ENCODE data around the gene ROBO1. TPM values are rescaled to one million over a fixed set of nuclear protein-coding genes. Genes with fewer than 3 reads are reported as not detected.
A peak's percentile ranks its signal among the peaks of the same experiment; 100 is the strongest.

The ROBO1 gene
- total and polyA plus RNA-seq, 2 of the 8 experiments (the other 6 are each of a cell fraction or from before 2014, with no cell fraction given) = 51.4 to 91.0 TPM

GRCh38 chr3:79344876-79345871, 422.6 kb downstream of the ROBO1 start:
- no peaks in the 10 kb centered on the region for H4K20me1 ChIP-seq (replicated peaks in 1 of 2; ENCODE audit: control insufficient read depth in 1 of 2, insufficient read depth in 2 of 2, low read length in 2 of 2)
- ChIA-PET CTCF (ENCODE audit: partially characterized antibody) (interaction anchor here (1.6 kb wide), 1 partner anchor 259 kb away, joined by 10 read pairs; no protein-coding TSS in a partner anchor), POLR2A (ENCODE audit: partially characterized antibody) (no interaction called here)
- no peak overlapping the region for H3K4me3 ChIP-seq (ENCODE audit: extremely low read depth in 1 of 4, insufficient read depth in 2 of 4, low read depth in 3 of 4, low read length in 4 of 4)
- no peaks in the 10 kb centered on the region for H3K23me2 ChIP-seq (ENCODE audit: low read depth, low read length)
- H2BK20ac ChIP-seq (ENCODE audit: low read length) = no peak overlapping the region
- H3K9ac ChIP-seq (replicated peaks in 1 of 4; ENCODE audit: extremely low read depth in 1 of 4, low read depth in 3 of 4, low read length in 3 of 4) = no peak overlapping the region
- H3K4me1 ChIP-seq (replicated peaks in 1 of 4; ENCODE audit: control insufficient read depth in 3 of 4, insufficient read depth in 4 of 4, low read length in 3 of 4) = no peaks in the 10 kb centered on the region
- H3K18ac ChIP-seq (ENCODE audit: extremely low read depth, low read length) = no peak overlapping the region
- no peak for DNase-seq (ENCODE audit: low read depth in 1 of 2, low spot score in 2 of 2)
- H3K27ac ChIP-seq (ENCODE audit: low read depth, low read length) = no peak overlapping the region
- 81% methylated on average over 4 of the region's 4 CpGs; no CpG with 5 or more reads in 1 of the 2 experiments for WGBS, 2 experiments (ENCODE audit: extremely low coverage in 1 of 2, insufficient coverage in 1 of 2, insufficient read length in 1 of 2, insufficient replicate concordance in 2 of 2, low coverage in 1 of 2, low lambda C conversion rate in 2 of 2, missing lambda C conversion rate in 1 of 2)
- H2BK12ac ChIP-seq (ENCODE audit: low read depth, low read length) = no peak overlapping the region
- H3K79me1 ChIP-seq (ENCODE audit: low read depth, low read length) = no peaks in the 10 kb centered on the region
- no peak overlapping the region for H3K14ac ChIP-seq (ENCODE audit: insufficient read length)
- no peak overlapping the region for H3K56ac ChIP-seq (replicated peaks; ENCODE audit: insufficient read length, low read depth, low read length)
- H2BK120ac ChIP-seq (replicated peaks; ENCODE audit: low read depth, low read length) = no peak overlapping the region
- no peak overlapping the region for H3K4me2 ChIP-seq (ENCODE audit: insufficient read depth in 1 of 2, low read depth in 2 of 2, low read length in 2 of 2)
- H3K79me2 ChIP-seq (ENCODE audit: control insufficient read depth in 1 of 2, insufficient read depth in 2 of 2, low read length in 2 of 2) = no peaks in the 10 kb centered on the region
- H4K91ac ChIP-seq (replicated peaks; ENCODE audit: insufficient read length, low read length) = no peak overlapping the region
- H2AFZ ChIP-seq (ENCODE audit: low read length) = peak overlapping the region; percentile 61; the same call in 1 of the 2 replicates
- H3K36me3 ChIP-seq (ENCODE audit: control insufficient read depth in 2 of 4, insufficient read depth in 4 of 4, low read length in 3 of 4) = no peaks in the 10 kb centered on the region
- H2AK5ac ChIP-seq (ENCODE audit: low read depth, low read length) = no peak overlapping the region
- no peak overlapping the region for H3K4ac ChIP-seq (replicated peaks; ENCODE audit: insufficient read length, low read depth, low read length)
- H4K8ac ChIP-seq (ENCODE audit: extremely low read depth, insufficient read depth, low read length) = no peak overlapping the region
- H2BK5ac ChIP-seq (ENCODE audit: low read depth, low read length) = no peak overlapping the region
- no peak for FAIRE-seq
- H2BK15ac ChIP-seq (ENCODE audit: low read length) = no peak overlapping the region
- H3K23ac ChIP-seq (ENCODE audit: insufficient read length) = no peak overlapping the region
- no peaks in the 10 kb centered on the region for H3K9me3 ChIP-seq (ENCODE audit: insufficient read depth in 2 of 2, low read depth in 1 of 2, low read length in 1 of 2)
- H4K5ac ChIP-seq (ENCODE audit: insufficient read length, low read depth, low read length) = no peak overlapping the region
- no peaks in the 10 kb centered on the region for H3K27me3 ChIP-seq (replicated peaks in 1 of 4; ENCODE audit: control insufficient read depth in 3 of 4, extremely low read depth in 1 of 4, insufficient read depth in 3 of 4, low read length in 3 of 4)
- TF ChIP-seq EZH2 (IDR thresholded peaks at IDR 0.05; ENCODE audit: low read depth, low read length, severe bottlenecking) = no peak
- no peak for TF ChIP-seq SIX5 (IDR thresholded peaks at IDR 0.05; ENCODE audit: low read depth, low read length)
- no peak for TF ChIP-seq KDM4A (IDR thresholded peaks at IDR 0.05; ENCODE audit: low read depth, low read length, severe bottlenecking)
- TF ChIP-seq SIN3A (conservative IDR thresholded peaks at IDR 0.05 in 1 of 2, IDR thresholded peaks at IDR 0.05 in 1 of 2; ENCODE audit: low read depth in 1 of 2, low read length in 2 of 2) = no peak
- TF ChIP-seq ATF2 (IDR thresholded peaks at IDR 0.05; ENCODE audit: low read length) = no peak
- TF ChIP-seq RNF2 (IDR thresholded peaks at IDR 0.05; ENCODE audit: borderline replicate concordance, low read depth, low read length, missing control alignments, poor library complexity, severe bottlenecking) = no peak
- no peak for TF ChIP-seq JUND (IDR thresholded peaks at IDR 0.05; ENCODE audit: low read length)
